AG20443 (cell line): ENCODE data around the gene C16orf78.

Experiments used
- DNase-seq: peaks from one replicate; pipeline ENCODE4 v3.0.0; 2012; ENCODE audit warnings: low spot score, mixed read lengths

Gene C16orf78

DNA sequence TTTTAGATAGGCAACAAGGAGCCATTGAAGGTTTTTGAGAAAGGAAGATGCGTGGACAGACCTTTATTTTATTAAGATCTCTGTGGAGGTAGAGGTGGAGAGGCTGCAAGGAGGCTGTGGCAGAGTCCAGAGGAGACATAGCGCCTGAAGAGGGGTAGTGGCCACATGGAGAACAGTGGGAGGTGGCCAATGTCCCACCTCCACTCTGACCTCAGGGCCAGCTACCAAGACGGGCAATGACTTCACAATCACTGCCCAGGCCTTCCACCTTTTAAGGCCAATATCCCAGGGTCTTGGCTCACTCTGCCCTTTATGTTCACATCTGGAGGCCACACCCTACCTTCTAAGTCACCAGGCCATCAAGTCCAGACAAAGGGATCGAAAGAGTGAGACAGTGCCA, at the start of gene C16orf78:
C16orf78 (plus strand) TSS at position 301 of the 400 bp plus-strand sequence. CDS start 136 bp downstream, outside the sequence.
- DNase-seq = no peak

DNA sequence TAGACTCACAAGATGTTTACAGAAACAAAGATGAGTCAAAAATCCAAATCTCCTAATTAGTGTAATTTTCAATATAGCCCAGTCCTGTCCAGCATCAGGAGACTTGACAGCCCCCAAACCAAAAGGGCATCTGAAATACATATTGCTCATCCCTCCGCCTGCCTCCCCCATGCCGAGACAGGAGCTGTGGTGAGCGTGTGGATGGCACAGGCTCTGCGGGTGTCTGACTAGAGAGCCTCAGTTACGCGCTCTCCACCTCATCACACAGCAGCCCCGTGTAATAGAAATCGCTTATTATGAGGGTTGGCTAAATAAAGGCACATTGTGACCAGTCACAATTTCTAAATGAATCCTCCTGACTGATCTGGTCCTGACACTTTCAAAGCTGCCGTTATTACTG, 48.9 kb upstream of the C16orf78 start:
- no peak for DNase-seq

- DNase-seq = no peak
Measured at GRCh38 chr16:49327466-49327865, 46.1 kb upstream of the C16orf78 start.

DNA sequence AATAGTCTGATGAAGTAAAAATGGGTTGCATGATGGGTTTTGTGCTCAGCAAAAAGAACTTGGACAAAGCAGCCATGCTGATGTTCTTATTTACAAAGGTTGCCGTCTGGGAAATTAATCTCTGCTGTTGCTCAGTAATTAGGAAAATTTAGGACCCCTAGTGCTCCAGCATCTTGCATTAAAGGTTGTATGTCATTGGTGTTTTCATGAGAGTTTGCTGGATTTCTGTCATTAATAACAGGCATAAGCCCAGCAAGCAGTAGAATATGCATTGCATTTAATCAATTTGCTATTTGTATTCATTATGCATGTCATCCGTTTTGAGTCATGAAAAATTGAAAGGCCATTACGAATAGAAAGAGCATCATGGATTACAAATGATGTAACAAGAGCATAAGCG, 45.3 kb upstream of the C16orf78 start:
- DNase-seq = no peak

GRCh38 chr16:49330562-49331201, 42.9 kb upstream of the C16orf78 start:
- no peak for DNase-seq

GRCh38 chr16:49332589-49333258, 40.9 kb upstream of the C16orf78 start:
- DNase-seq = no peak

GRCh38 chr16:49333259-49333597, 40.4 kb upstream of the C16orf78 start:
- no peak for DNase-seq

GRCh38 chr16:49335828-49336227, 37.8 kb upstream of the C16orf78 start:
- DNase-seq = no peak

DNA sequence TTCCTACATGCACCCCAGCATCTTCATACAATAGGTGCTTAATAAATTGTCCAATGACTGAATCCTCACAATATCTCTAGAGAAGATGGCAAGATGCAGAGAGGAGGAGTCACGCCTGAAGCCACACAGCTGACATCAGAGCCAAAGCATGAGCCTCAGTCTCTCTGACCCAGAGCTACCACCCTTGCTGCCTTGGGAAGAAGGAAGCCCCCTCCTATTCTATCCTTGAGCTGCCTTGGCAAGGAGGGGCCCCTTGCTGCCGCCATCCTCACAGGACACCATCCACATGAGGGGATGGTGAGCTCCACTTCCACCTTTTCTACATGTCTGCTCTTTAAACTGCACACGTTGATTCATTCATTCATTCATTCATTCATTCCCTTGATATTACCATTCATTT, 37.0 kb upstream of the C16orf78 start:
- no peak for DNase-seq

GRCh38 chr16:49337814-49338350, 35.7 kb upstream of the C16orf78 start:
- no peak for DNase-seq

- DNase-seq = no peak
Measured at GRCh38 chr16:49338611-49339265, 34.9 kb upstream of the C16orf78 start.

- DNase-seq = no peak
Measured at GRCh38 chr16:49340466-49340865, 33.1 kb upstream of the C16orf78 start.

DNA sequence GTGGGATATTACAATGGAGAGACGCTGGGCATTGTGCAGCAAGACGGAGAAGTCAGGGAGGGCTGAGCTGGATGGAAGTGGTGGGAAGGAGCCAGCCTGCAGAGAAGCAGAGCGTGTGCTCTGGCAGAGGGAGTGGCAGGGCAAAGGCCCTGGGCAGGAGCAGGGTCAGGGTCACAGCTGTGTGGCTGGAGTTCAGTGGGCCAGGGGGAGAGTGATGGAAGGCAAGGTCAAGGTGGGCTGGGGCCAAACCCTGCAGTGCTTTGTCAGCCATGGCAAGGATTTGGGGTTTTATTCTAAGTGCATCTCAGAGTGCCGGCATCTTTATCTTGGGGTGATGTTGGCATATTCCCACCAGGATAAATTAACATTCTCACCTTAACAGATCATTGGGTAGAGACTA, 31.9 kb upstream of the C16orf78 start:
- no peak for DNase-seq

GRCh38 chr16:49342336-49343265, 31.0 kb upstream of the C16orf78 start:
- DNase-seq = no peak

DNA sequence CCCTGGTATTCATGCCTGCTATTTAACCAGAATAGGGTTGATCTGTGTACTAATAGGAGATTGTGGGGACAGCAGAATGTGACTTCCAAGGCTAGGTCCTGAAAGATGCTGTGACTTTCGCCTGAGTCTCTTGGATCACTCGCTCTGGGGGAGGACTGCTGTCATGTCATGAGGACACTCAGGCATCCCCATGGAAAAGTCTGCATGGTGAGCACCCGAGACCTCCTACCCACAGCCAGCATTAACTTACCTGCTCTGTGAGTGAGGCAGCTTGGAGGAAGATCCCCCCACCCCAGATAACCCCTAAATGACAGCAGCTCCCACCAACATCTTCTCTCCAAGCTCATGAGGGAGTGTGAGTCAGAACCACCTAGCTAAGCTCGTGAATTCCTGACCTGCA, 30.3 kb upstream of the C16orf78 start:
- DNase-seq = no peak

- no peak for DNase-seq
Measured at GRCh38 chr16:49344401-49344800, 29.2 kb upstream of the C16orf78 start.

DNA sequence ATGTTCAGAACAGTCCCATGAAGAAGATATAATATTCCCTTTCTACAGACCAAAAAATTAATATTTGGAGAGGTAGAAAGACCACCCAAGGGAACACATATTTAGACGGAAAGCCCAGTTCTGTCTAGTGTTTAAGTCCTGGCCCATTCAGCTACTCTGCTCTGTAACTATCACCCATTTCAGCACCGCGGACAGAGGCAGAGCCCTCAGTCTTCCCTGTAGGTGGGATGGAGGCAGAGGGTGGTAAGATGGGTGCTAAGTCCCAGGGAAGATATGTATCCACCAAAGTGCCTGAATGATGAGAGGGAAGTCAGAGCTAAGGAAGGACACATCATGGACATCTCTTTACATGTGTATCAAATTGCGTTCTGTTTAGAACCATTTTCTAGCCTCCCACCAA, 27.8 kb upstream of the C16orf78 start:
- no peak for DNase-seq

- DNase-seq = no peak
Measured at GRCh38 chr16:49346459-49346858, 27.1 kb upstream of the C16orf78 start.

GRCh38 chr16:49347476-49347875, 26.1 kb upstream of the C16orf78 start:
- no peak for DNase-seq

DNA sequence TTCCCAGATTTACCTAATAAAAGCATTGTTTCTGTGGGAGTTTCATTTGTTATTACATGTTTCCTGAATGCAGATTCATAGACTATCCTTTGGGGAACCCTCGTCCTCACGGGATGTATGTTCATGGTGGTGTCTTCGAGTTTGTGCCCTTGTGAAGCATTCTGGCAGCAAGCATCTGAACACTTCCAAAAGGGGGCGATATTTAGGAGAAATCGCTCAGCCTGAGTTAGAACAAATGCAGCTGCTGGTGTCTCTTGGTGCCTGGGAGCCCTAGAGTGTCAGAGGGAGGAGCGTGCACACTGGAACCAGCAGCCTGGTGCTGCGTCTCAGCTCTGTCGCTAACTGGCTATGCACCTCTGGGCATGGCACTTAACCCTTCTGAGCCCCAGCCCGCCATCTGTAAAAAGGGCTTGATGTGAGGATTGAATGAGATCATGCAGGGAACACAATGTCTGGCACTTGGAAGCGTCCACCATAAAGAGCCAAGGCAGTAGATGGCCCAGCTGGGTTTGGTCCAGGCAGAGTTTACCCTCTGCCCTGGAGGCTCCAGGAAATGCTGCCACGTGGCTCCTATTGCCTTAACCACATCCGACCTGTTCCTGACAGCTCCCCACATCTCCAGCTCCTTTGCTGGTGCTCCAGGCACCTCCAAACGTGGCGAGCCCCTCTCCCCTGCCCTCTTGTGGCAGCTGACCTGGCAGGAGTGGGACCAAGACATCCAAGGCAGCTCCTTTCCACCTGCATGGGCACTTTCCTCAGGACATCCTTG, 25.0 kb upstream of the C16orf78 start:
- DNase-seq = no peak

GRCh38 chr16:49349446-49350168, 24.0 kb upstream of the C16orf78 start:
- DNase-seq = no peak
